Activated CD4-positive, alpha-beta T cell treated with anti-CD3 and anti-CD28 coated beads, Interleukin-10, Interleukin-2, amounts not matched to agents 100 ng/mL and 50 ng/mL, durations not matched to agents 16 hours and 8 hours (primary cell): ENCODE results near the gene PREX1.

ENCODE experiments used
- DNase-seq: peaks from one replicate; pipeline ENCODE4 v3.0.0-alpha.2; 2020

Gene PREX1

DNA sequence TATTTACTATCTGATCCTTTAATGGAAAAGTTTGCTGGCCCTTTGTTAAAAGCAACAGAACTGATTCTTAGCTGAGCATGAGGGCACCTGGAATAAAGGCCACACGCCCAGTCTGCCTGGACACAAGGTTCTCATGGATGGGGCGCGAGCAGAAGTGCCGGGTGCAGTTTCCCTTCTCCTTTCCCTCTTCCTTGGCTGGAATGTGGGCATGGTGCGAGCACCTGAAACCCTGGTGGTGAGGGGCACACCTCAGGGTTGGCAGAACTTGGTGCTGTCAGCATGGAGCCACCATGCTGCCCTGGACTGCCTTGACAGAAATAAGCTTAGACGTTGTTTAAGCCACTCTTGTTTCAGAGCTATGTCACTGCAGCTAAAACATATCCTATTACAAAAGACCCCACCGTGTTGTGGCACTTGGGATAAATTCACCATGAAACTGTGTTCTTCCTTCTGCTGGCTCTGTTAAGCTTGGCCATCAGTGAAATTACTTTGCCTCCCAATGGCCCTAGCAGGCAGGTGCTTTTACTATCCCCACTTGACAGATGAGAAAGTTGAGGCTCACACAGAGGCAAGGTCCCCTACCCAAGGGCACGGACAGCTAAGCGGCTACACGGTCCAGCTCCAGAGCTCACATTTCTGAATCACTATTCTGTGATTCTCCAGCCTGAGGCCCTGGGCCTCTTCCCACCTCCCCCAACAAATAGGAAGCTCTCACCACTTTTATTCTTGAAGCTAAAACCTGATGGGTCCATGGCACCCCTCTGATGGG is 115.9 kb downstream of the PREX1 start:
- no peak for DNase-seq

DNA sequence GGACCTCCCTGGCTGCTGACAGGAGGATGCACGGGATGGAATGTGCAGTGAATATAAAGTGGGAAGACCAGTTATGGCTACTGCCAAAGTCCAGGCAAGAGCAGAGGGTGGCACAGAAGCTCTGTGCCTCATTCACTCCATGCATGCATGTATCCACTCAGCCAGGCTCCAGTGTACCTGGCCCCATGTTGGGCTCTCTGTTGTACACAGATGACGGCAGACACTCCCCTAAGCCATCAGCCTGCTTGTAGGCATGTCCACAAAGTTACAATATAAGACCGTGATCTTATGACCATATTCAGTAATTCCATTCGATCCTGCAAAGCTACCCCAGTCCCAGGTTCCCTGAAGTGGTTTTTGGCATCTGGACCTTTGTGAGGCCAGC is 116.8 kb downstream of the PREX1 start:
- DNase-seq: no peak

DNA sequence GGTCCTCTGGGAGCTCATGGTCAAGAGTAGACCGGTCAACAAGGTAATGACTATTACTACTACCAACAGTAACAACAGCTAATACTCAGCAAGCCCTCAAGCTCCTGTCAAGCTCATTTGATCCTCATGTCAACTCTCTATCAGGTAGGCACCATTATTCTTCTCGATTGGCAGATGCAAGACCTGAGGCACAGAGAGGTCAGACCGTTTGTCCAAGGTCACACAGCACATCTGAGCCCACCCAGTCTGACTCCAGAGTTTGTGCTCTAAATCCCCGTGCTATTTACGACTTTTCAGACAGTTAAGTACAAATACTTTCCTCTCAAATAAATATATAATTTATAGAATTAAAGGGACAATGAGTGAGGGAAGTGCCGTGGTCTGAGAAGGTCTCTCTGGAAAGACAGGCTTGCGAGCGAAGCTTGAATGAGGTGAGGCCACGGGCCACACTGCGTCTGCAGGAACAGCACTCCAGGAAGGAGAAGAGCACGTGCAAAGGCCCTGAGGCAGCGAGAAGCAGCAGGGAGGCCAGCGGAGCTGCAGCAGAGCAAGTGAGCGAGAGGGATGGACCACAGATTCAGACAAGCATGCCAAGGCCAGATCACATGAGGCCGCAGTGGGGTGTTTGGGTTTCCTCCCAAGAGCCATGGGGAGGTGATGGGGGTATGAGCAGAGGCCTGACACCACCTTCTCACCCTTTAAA is 117.3 kb downstream of the PREX1 start:
- DNase-seq: no peak

DNA sequence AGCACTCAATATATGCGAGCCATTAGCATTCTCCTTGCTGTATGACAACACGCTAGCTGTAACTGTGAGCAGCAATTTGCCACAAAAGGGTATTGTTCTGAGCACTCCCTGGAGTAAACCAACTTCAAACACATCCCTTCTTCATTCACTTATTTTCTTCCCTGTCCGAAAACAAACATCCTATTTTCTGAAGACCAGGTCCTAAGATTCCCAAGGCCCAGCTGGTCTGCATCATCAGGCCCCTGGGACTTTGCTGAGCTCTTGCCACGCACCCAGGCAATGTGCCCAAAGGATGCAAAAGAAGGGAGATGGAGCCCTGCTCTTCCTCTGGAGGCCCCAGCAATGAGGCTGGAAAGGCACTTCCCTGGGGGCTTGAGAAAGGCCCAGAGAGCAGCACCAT is 118.1 kb downstream of the PREX1 start:
- DNase-seq: no peak

DNA sequence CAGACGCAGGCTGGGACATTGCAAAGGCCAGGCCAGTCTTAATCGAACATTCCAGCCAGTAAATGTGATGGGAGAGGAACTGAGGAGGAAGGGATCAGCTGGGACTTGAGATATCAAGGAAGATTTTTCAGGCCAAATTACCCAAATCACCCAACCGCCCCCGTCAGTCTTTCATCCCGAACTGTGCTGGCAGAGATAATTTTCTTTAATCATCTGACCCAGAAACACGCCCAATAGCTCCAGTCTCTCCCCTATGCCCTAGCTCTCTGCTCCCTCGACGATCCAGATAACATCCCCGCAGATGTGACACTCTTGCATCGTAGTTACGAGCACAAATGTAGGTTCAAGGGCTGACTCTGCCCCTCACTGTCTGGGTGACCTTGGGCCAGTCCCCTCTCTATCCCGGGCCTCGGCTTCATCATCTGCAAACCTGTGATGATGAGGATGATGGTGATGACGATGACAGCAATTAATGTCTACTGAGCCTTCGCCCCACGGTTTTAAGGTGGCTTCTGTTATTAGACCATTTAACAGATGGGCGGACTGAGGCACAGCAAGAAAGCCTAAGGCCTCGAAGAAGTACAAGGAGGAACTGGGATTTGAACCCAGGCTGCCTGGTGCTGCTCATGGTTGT is 118.6 kb downstream of the PREX1 start:
- DNase-seq: no peak

DNA sequence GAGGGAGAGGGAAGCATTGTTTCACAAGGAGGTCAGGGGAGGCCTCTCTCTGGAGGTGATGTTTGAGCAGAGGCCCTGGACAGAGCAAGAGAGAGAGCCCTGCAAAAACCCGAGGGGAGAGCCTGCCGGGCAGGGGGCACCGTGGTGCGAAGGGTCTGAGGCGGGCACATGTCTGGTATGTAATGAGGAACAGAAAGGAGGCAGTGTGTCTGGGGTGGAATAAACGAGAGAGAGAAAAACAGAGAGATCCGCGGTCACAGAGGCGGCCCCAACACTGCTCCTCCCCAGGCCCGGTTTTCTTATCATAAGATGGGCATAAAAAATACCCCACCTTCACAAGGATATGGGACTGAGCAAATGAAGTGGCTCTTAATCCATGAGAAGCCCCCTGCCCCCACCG is 119.2 kb downstream of the PREX1 start:
- no peak for DNase-seq

DNA sequence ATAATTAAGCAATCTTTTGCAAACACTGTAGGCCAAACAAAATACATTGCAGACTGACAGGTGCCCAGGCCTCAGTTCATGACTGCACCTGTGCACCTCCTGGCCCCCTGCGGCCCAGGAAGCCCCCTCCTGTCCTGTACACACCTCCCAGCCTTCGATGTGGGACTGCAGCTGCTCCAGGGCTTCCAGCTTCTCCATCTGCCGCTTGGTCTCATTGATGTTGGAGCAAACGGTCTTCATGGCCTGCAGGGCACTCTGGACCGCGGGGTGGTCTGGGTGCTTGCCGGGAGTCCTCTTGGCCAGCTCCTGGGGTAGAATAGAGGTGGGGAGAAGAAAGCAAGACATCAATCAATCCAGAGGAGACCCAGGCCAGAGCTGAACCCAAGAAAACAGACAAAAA is 119.7 kb downstream of the PREX1 start:
- DNase-seq: no peak

DNA sequence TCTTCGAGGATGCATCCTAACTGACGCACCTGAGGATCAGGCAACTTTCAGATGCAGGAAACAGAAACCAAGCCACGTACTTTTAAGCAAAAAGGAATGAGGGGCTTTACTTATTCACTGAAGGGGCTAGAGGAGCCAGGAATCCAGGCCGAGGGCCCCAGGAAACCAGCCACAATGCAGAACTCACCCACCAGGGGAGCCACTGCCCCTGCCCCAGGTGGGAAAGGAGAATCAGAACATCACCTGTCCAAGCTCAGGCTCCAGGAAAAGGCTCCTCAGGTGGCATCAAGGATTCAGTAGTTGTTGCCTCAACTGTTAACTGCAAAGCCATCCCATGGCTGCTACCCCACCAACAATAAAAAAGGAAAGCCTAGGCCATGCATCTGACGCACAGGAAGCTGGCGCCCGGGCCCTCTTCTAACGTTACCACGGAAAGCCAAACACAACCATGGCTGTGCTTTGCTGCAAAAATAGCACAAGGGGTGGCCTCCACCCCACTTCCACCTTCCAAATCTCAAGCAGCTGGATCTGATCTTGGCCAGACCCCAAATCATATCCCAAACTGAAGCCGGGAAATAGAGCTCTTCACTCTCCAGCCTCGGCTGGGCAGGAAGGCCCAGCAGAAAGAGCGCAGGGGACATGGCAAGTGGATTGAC is 121.0 kb downstream of the PREX1 start:
- no peak for DNase-seq

DNA sequence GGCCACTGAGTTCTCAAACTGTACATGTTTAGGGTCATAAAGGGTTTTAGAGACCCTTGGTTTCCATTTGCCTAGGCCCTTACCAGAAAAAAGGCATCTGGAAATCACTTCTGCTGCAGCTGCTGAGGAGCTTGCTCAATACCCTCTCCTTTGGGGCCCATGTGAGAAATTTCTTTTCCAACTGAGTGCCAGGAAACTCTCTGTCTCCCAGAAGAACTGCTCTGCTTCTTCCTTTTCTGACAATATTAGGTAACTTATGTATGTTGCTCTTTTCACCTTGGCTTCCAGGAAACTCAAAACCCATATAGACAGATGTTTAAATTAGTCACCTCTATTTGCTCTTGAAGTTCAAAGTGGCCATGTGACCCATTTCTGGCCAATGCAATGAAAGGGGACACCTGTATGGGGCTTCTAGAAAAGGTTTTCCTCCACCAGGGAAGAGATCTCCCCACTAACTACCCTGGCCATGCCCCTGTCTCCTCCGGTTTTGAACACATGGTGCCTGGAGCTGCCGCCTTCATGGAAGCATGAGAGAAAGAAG is 121.6 kb downstream of the PREX1 start:
- peak; percentile 27 for DNase-seq

DNA sequence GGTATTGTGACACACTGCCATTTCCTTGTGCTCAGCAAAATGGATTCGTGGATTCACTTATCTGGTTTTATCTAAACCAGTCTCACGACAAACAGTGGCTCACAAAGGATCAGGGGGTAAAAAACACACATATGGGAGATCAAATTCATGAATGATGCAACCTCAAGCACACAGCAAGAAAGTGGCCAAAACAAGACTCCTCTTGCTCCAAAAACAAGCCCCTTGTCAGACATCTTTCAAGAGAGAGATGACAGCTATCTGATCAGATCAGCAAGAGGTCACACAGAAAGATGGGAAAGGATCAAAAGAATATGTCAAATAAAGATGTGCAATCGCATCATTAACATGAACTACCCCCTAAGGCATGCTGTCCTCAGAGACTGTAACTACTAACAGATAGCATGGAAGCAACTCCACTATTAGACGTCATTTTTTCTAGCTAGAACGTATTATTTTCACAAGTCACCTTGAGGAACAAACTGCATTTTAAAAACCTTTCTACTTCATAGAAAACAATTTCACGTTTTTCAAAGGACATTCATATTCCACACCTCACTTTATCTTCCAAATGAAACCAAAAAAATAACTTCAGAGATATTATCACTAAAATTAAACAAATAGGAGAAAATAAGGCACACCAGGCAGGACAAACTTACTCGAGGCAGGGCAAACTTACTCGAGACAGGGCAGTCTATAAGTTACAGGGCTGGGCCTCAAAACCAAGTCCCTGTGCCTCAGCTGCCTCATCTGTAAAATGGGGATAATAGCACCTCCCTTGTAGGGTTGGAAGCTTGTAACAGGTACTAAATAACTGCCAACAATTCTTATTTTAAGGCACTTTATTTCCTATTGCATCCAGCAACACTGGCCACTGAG is 122.3 kb downstream of the PREX1 start:
- DNase-seq: no peak

DNA sequence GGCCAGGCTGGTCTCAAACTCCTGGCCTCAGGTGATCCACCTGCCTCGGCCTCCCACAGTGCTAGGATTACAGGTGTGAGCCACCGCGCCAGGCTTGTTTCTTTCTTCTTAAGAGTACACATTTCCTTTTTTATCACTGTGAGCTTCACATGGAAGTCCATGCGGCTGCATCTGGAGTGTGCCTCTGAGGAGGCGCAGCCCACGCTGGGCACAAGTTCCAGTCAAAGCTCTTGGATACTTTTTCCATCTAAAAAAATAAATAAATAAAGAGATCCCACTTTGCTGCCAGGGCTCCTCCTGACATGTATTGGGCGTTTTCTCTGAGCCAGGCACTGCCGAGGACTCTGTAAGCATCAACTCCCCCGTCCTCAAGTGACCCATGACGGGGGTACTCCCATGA is 123.0 kb downstream of the PREX1 start:
- no peak for DNase-seq

DNA sequence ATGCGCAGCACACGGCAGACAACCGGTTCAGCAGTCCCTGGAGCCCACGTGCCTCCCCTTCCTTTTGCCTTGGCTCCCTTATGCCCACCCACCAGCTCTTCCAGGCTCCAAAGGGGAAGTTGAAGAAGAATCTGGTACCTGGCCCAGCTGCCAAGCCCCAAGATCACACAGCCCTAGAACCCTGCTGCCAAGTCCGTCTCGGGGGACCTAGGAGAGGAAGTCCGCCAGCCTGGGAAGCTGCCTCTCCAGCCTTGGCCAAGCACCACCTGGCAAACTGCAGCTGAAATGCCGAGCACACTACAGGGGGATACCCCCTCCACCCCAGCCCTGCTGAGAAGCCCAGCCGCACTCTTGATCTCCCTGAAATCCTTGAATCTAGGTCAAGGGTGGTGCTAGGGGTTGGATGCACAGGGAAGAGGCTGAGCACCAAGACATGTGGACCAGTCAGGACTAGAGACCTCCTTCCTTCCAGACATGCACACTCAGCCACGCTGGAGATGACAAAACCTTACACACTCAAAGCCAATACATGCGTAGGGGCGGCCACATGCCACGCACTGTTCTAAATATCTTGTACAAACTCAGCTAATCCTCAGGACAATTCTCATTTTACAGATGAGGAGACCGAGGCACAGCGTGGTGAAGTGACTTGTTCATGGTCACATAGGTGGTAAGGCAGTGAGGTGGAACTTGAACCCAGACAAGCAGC is 124.1 kb downstream of the PREX1 start:
- DNase-seq: no peak

DNA sequence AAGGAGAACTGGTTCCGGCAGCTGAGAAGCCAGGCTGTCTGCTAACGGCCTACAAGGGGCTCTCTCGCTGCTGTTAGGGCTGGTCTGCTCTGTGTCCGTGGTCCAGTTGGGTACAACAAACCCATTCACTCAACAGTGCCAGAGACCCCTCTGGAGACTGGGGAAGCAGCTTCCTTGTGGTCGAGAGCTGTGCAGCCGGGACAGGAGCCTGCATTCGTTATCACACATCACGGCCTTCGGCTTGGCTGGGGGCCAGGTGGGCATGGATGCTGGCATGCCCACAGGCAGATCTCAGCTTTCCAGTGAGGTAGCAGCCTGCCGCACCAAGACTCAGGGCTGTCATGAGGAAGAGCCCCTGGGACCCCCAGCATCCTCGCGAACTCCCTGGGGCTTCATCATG is 124.7 kb downstream of the PREX1 start:
- no peak for DNase-seq

DNA sequence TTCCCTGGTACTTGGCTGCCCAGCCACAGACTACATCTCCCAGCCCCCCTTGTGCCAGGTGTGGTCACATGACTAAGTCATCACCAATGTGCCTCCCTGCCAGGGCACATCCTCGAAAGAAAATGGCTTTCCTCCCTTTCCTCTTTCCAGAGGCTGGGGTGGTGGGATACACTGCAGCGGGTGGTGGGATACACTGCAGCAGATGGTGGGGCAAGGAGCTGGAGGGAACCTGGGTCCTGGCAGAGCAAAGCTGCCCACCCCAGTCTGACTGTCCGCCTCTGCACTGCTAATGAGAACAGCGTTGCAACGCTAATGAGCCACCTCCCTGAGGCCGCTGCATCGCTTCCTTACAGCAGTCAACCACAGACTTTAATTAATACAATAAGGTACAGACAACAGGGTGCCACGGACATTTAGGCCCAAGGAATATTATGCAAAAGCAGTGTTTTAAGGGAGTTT is 125.3 kb downstream of the PREX1 start:
- DNase-seq: no peak

DNA sequence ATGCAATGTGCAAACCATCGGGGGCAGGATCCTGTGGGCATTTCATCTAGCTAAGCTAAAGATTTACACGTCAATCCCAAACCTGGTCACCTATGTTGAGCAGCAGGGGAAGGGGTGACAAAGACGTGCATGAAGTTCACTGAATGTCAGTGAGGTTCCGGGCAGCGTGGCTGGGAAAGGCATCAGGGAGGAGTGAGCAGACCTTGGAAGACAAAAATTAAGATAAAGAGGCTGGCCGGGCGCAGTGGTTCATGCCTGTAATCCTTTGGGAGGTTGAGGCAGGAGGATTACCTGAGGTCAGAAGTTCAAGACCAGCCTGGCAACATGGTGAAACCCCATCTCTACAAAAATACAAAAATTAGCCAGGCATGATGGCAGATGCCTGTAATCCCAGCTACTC is 126.1 kb downstream of the PREX1 start:
- no peak for DNase-seq

DNA sequence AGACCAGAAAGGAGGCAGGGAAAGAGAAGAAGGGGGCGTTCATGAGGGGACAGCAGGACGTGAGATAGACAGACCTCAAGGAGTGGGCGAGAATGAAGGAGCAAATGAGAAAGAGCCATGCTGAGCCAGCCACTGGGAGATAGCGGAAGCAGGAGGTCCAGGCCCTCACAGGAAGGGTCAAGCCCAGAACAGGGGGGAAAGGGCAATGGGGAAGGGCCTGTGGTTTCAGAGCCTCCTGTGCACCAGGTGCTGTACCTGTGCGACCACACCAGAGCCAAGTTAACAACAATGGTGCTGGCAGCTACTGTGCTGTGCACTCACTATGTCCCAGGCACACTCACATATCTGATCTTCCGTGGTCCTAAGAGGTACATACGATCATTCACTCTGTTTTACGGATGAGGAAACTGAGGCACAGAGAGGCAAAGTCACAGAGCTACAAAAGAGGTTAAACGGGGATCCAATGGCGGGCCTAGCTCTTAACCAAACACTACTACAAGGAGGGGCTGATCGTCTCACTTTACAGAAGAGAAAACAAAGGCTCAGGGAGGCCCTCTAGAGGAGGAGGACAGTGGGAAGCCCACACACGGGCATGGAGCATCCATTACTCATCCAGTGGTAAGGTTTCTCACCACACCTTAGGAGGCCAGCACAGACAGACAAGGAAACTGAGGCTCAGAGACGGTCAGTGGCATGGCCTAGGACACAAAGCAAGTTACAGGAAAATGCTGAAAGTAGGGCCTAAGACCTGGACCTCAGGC is 129.1 kb downstream of the PREX1 start:
- DNase-seq: no peak

DNA sequence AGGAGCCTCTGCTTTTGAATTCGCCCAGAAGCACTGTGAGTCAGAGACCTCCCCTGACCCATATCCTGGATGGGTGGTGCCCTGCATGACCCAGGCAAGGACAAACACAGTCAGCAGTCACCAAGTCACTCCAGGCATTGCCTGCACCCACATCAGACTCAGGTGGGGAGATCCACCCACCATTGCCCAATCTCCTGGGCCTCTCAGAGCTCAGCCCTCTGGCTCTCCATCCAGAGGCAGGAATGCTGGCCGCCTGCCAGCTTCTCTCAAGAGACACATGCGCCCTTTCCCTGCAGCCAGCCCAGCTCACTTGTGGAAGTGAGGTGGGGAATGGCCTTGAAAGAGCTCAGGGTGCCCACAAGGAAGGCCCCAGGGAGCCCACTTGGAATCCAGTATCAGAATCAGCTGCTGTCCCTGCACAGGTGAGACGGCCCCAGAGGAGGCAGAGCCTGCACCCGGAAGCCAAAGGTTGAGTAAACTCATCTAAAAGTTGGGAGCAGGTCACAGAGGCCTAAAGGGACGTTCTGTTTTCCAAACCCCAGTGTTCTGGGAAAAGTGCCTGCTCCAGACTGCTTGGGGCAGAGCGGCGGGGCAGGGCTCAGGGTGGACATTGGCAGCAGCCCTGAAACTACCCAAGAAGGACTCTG is 129.8 kb downstream of the PREX1 start:
- DNase-seq: no peak

DNA sequence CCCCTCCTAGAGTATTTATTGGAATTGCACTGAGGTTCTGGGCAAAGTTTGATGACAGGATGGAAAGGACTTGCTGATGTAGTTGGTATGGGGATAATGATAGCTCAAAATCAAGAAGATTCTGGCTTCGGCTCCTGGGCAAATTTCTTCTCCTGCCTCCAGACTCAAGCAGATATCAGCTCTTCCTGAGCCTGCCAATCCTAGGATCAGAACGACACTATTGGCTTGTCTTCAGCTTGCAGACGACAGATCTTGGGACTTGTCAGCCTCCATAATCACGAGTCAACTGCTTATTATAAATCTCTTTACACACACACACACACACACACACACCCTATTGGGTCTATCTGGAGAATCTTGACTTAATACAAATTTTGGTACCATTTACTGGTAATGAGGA is 131.1 kb downstream of the PREX1 start:
- DNase-seq: no peak

DNA sequence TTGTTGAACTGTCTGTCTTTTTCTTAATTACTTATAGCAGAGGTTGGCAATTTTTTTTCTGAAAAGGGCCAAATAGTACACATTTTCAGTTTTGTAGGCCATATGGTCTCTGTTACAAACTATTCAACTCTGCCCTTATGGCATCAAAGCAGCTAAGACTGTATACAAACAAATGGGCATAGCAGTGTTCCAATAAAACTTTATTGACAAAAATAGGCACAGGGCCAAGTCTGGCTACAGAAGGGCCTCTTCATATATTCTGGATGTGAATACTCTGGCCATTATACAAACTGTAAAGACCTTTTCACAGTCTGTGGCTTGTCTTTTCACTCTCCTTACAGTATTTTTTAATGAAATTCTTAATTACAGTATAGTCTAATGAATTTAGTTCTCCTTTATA is 132.1 kb downstream of the PREX1 start:
- DNase-seq: no peak

DNA sequence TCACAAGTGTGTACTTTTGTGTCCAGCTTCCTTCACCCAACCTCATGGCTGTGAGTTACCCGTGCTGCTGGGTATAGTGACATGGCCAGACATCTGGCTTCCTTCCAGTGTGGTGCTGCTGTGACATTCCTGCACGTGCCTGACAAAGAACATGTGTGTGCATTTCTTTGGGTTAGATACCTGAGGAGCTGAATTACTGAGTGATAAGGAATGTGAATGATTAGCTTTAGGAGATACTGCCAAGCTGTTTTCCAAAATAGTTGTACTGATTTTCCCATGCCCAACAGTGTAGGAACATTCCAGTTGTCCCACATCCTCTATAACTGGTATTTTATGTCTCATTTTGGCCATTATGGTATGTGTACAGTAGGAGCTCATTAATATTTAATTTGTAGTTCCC is 132.5 kb downstream of the PREX1 start:
- DNase-seq: no peak
